Stimulated activated CD8-positive, alpha-beta memory T cell treated with anti-CD3 and anti-CD28 coated beads, Interleukin-7, amount 100 ng/mL, for 24 hours (primary cell): ENCODE measurements around the gene PRCC.
"Not testable (repeated sequence)": the region's sequence is repeated elsewhere in the genome, so short reads cannot be mapped to it uniquely, and the experiment has no call there.

Experiments used
- DNase-seq: peaks from one replicate; pipeline ENCODE4 v3.0.0-alpha.2; 2020; ENCODE audit warnings: low read depth

Gene PRCC

GRCh38 chr1:156760796-156761104 is 6.6 kb upstream of the PRCC start:
- no peak for DNase-seq

DNA sequence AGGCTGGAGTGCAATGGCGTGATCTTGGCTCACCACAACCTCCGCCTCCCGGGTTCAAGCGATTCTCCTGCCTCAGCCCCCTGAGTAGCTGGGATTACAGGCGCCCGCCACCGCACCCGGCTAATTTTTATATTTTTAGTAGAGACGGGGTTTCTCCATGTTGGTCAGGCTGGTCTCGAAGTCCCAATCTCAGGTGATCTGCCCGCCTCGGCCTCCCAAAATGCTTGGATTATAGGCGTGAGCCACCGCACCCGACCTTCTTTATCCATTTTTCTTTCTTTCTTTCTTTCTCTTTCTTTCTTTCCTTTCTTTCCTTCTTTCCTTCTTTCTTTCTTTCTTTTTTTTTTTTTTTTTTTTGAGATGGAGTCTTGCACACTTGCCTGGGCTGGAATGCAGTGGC is 2.2 kb upstream of the PRCC start:
- DNase-seq, result not testable (repeated sequence)

GRCh38 chr1:156765666-156766065 is 1.7 kb upstream of the PRCC start:
- DNase-seq, result no peak

DNA sequence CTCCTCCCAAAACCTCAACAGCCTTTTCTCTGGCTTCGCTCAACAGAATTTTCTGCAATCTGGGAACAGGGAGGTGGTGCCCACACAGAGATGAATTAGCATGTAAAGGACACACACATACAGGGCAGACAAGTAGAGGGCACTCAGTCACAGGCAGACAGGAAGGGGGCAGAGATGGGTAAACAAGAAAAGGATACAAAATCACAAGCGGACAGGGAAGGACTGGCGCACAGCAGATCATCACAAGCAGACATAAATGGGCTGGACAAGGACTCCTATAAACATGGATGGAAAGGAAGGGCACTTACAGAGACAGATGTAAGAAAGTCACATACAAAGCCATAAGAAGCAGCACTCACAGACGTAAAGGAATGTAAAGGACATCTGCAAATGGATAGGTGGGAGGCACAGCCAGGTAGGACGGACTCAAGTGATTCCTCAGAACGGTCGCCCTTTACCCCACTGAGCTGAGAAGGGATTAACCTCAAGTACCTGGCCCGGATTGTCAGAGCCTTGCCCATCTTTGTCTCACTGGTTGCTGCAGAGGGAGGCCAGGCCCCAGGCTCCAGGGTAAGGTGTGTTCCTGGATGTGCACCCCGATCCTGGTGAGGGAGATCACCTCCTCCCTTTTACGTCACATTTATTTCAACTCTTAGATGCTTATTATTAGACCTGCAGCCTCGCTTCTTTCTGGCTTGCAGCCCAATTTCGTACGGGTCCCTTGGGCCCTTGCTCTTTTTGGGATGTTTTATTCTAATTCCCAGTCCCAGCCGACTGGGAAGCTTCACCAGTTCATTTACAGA is 836 bp upstream of the PRCC start:
- DNase-seq, result no peak

DNA sequence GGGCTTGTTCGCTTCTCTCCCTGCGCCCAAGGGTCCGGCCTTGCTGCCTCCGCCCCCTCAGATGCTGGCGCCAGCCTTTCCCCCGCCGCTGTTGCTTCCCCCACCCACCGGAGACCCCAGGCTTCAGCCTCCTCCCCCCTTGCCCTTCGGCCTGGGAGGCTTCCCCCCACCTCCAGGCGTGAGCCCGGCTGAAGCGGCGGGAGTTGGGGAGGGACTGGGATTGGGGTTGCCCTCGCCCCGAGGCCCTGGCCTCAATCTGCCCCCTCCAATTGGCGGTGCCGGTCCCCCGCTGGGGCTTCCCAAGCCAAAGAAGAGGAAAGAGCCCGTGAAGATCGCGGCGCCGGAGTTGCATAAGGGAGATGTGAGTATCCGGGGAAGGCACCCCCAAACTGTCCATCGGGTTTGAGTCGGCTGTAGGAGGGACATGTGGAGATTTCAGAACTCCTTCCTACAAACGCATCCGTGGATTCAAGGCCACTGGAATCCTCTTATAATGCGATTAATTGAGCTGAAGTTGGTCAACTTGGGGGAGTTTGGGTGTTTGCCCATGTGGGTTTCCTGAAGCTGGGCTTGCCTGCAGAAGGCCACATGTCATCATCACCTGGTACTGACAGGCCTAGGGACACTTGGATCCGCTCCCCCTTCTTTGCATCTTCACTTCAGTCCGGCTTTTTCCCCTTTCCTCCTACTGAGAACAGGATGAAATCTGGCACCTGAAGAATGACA is 707 bp downstream of the PRCC start:
- DNase-seq, result no peak

- DNase-seq, result no peak
Observed at GRCh38 chr1:156768610-156769295, 1.4 kb downstream of the PRCC start.

DNA sequence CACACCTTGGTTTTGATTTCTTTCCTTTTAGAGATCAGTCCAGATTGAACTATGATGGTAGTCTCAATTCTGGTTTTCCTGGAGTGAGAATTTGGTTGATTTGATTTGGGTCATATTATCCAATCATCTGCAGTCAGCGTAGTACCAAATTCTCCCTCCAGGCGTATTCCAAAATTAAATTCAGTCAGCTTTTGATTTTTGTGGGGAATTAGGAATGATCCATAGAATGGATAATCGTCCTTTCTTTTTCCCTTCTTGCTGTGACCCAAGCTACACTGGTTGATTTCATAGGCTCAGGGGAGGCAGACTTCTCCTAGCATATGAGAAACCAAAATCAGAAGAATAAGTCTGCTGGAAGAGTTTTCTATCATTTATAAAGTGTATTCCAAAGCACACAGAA is 4.9 kb downstream of the PRCC start:
- no peak for DNase-seq

DNA sequence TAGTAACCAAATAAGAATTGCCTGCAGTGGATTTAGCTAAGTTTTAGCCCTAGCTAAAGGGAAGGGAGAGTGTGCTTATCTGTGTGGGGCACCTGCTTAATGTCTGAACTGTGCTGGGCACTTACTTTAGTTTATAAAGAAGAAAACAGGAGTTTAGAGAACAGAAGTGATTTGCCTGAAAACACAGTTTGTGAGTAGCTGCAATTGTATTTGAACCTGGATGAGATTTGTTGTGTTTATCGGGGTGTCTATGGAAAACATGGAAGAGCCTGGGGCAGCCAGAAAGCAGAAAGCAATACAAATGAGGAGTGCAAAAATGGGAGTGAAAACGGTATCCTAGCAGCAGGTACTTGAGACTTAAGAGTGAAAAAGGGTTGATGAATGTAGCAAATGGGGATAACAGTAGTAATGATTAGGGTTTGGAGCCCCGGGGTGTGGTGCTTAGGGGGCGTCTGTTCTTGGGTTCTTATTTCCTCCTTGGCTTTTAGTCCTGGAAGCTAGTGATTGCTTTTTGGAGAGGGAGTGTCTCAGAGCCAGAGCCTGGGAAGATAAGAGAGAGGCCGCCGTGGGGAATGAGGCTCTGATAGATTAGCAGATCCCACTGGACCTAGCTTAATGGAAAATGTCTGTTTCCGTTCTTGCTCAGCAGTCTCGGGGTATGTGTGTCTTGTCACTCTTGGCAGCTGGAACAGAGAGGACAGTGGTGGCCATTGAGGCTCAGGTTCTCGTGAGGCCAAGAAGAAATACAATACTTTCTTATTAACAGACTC is 5.6 kb downstream of the PRCC start:
- no peak for DNase-seq

DNA sequence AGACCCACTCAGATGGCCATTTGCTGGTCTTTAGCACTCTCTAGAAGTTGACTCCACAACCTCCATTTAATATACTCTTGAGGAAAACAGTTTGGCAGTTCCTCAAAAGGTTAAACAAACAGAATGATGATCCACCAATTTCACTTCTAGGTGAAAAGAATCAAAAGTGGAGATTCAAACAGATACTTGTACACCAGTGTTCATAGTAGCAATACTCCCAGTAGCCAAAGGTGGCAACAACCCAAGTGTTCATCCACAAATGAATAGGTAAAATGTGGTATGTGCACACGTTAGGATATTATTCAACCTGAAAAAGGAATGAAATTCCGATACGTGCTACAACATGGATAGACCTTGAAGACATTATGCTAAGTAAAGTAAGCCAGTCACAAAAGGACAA is 6.3 kb downstream of the PRCC start:
- DNase-seq, result no peak

DNA sequence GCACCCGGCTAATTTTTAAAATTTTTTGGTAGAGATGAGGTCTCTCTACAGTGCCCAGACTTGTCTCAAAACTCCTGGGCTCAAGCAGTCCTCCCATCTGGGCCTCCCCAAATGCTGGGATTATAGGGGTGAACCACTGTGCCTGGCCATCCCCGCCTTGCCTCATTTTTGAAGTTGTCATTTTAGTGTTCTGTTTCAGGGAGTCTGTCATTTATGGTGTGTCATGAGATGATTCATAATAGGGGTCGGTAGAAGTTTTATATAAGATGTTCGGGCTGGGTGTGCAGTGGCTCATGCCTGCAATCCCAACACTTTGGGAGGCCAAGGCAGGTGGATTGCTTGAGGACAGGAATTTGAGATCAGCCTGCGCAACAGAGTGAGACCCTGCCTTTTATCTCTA is 8.5 kb downstream of the PRCC start:
- no peak for DNase-seq

DNA sequence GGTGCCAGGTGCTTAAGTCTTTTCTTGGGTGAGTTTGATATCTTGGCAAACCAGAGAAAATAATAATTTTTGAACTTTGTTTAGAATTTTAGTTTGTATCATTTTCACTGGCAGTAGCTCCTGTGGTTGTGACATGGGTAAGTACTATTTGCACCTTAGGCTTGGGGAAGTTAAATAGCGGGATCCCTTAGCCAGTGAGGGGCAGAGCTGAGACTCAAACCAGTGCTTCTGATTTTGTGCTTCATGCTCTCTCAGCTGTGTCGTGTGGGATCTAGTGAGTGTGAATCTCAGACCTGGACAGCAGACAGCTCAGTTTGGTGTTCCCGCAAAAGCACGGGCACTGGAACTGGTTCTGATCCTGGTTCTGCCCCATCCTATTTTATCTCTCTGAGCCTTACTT is 9.6 kb downstream of the PRCC start:
- no peak for DNase-seq

- no peak for DNase-seq
Observed at GRCh38 chr1:156777573-156777972, 10.2 kb downstream of the PRCC start.

- no peak for DNase-seq
Observed at GRCh38 chr1:156781585-156782186, 14.4 kb downstream of the PRCC start.

- no peak for DNase-seq
Observed at GRCh38 chr1:156785458-156785857, 18.1 kb downstream of the PRCC start.

DNA sequence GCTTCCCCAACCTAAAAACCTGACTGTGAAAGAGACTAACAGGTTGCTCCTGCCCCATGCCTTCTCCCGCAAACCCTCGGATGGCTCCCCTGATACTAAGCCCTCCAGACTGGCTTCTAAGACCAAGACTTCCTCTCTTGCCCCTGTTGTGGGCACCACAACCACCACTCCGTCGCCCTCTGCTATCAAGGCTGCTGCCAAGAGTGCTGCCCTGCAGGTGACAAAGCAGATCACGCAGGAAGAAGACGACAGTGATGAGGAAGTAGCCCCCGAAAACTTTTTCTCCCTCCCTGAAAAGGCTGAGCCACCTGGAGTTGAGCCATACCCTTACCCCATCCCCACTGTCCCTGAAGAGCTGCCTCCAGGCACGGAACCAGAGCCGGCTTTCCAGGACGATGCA is 19.3 kb downstream of the PRCC start:
- DNase-seq, result no peak

DNA sequence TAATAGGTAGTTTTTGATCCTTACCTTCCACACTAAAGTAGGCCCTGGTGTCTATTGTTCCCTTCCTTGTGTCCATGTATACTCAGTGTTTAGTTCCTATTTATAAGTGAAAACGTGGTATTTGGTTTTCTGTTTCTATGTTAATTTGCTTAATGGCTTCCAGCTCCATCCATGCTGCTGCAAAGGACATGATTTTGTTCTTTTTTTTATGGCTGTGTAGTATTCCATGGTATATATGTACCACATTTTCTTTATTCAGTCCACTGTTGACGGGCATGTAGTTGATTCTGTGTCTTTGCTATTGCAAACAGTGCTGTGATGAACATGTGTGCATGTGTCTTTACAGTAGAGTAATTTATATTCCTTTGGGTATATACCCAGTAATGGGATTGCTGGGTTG is 20.8 kb downstream of the PRCC start:
- DNase-seq, result no peak

DNA sequence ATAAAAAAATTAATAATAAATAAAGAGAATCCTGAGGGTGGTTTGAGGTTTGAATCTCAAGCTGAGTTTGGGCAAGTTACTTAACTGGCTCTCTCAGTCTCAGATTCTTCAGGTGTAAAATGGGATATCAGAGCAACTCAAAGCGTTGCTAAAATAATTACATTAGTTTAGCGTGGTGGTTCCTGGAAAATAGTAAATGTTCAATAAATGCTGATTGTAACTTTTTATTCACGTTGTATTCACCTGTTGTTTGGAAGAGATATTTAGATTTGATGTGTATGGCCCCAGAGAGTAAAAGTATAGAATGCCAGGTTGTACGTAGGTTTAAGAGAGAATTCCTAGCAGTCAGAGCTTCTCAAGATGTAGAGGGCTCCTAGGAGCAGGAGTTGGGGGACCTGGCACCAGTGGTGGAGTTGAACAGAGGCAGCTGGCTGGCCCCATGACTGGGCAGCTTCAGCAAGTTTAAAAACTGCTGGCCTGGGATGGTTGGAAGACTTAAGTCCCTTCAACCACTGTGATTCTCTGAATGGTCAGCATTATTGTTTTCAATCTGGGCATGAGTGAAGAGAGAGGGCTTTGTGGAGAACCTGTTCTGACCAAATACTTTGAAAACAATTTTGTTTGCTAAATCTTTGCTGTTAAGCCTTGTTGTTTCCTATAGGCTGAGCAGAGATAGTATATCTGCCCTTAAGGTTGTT is 22.4 kb downstream of the PRCC start:
- no peak for DNase-seq

DNA sequence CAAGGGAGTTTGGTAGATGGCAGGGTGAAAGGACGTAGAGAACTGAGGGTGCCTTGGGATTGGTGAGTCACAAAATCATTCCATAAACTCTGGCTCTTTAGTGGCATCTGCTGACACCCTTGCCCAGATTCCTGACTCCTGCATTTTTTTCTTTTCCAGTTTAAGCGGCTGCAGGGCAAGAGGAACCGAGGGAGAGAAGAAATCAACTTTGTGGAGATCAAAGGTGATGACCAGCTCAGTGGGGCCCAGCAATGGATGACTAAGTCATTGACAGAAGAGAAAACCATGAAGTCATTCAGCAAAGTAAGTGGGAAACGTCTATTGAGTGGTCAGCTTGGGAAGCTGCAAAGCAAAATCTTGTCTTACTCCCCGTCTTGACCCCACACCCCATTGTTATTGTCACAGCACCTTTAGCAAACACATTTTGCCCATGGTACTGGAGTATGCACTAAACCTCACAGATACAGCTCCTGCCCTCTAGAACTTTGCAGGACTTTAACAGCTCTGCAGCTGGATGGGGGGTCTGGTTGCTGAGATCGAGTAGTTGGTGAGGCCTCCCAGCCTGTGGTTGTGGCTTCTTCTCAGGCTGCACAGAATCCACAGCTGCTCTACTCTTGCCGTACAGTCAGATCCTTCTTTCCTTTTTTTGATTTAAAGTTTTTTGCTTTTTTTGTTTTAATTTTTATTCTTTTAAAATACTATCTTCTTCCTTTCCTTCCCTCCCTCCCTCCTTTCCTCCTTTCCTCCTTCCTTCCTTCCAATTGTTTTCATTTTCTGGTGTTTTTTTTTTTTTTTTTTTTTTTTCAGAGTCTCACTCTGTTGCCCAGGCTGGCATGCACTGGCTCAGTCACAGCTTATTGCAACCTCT is 27.4 kb downstream of the PRCC start:
- DNase-seq, result no peak

- DNase-seq, result no peak
Observed at GRCh38 chr1:156795374-156795733, 28.0 kb downstream of the PRCC start.

- DNase-seq, result no peak
Observed at GRCh38 chr1:156795787-156796186, 28.5 kb downstream of the PRCC start.
